OCI-LY1 (cell line): ENCODE measurements around the gene ALDH1L1.

ENCODE experiments used
- H2AFZ ChIP-seq: fragments of 200-600 bp; sonication (generic), shearing (Covaris generic); 2 replicates; pipeline ENCODE4 v1.6.0; 2014; ENCODE audit warnings: antibody characterized with exemption, mild to moderate bottlenecking, low read length
- H3F3A ChIP-seq: fragments of 200-600 bp; sonication (generic), shearing (Covaris generic); 2 replicates; pipeline ENCODE4 v1.6.0; 2014; ENCODE audit warnings: mild to moderate bottlenecking, antibody characterized with exemption, low read length, moderate library complexity; ENCODE audit not compliant: insufficient read depth
- H3K27ac ChIP-seq: fragments of 200-600 bp; sonication (generic); 2 replicates; pipeline ENCODE4 v1.5.1; 2014; ENCODE audit warnings: low read length, mixed run types, mild to moderate bottlenecking, low read depth; ENCODE audit not compliant: poor library complexity, severe bottlenecking
- H3K27me3 ChIP-seq: fragments of 200-600 bp; sonication (generic); 2 replicates; pipeline ENCODE4 v1.6.0; 2014; ENCODE audit warnings: antibody characterized with exemption, mild to moderate bottlenecking, low read length, moderate library complexity; ENCODE audit not compliant: insufficient read depth
- H3K36me3 ChIP-seq: fragments of 200-600 bp; sonication (generic); 2 replicates; pipeline ENCODE4 v1.6.1; 2014; ENCODE audit warnings: mild to moderate bottlenecking, antibody characterized with exemption, low read length, moderate library complexity, mixed read lengths; ENCODE audit not compliant: insufficient read depth
- H3K4me1 ChIP-seq: fragments of 200-600 bp; sonication (generic); 2 replicates; pipeline ENCODE4 v1.5.1; 2014; ENCODE audit warnings: mild to moderate bottlenecking, low read length, moderate library complexity; ENCODE audit not compliant: insufficient read depth, severe bottlenecking
- H3K4me2 ChIP-seq: fragments of 200-600 bp; sonication (generic), shearing (Covaris generic); 2 replicates; pipeline ENCODE4 v1.6.1; 2014; ENCODE audit warnings: low read length
- H3K4me3 ChIP-seq: fragments of 200-600 bp; sonication (generic); 2 replicates; pipeline ENCODE4 v1.5.1; 2014; ENCODE audit warnings: low read length, low read depth, mild to moderate bottlenecking, mixed read lengths; ENCODE audit not compliant: poor library complexity, severe bottlenecking
- H3K79me2 ChIP-seq: fragments of 200-600 bp; shearing (Covaris generic); 2 replicates; pipeline ENCODE4 v1.6.1; 2016; ENCODE audit warnings: mixed run types, low read length, mixed read lengths; ENCODE audit not compliant: insufficient read depth
- H3K9ac ChIP-seq: fragments of 200-600 bp; sonication (generic), shearing (Covaris generic); 2 replicates; pipeline ENCODE4 v1.6.1; 2014; ENCODE audit warnings: mild to moderate bottlenecking, low read length, mixed read lengths
- H3K9me2 ChIP-seq: fragments of 200-600 bp; sonication (generic), shearing (Covaris generic); 2 replicates; pipeline ENCODE4 v1.6.1; 2014; ENCODE audit warnings: low read depth, mild to moderate bottlenecking, low read length, mixed read lengths
- H3K9me3 ChIP-seq: fragments of 200-600 bp; shearing (Covaris generic); 2 replicates; pipeline ENCODE4 v1.6.1; 2014; ENCODE audit warnings: low read length, mixed read lengths
- H4K20me1 ChIP-seq: fragments of 200-600 bp; sonication (generic), shearing (Covaris generic); 2 replicates; pipeline ENCODE4 v1.6.0; 2016; ENCODE audit warnings: mild to moderate bottlenecking, low read length; ENCODE audit not compliant: insufficient read depth
- EZH2 ChIP-seq: fragments of 200-600 bp; sonication (generic), shearing (Covaris generic); IDR thresholded peaks from 2 replicates; pipeline ENCODE4 v1.8.0; 2017; ENCODE audit warnings: borderline replicate concordance, mixed run types, mild to moderate bottlenecking, antibody characterized with exemption, low read length, moderate library complexity, mixed read lengths
- TF ChIP-seq, protein P1 (sequence below): fragments of 200-600 bp; sonication (generic), shearing (Covaris generic); IDR thresholded peaks from 2 replicates; pipeline ENCODE4 v1.5.1; 2017; ENCODE audit warnings: mild to moderate bottlenecking, antibody characterized with exemption, low read length, moderate library complexity, mixed read lengths

Gene ALDH1L1

DNA sequence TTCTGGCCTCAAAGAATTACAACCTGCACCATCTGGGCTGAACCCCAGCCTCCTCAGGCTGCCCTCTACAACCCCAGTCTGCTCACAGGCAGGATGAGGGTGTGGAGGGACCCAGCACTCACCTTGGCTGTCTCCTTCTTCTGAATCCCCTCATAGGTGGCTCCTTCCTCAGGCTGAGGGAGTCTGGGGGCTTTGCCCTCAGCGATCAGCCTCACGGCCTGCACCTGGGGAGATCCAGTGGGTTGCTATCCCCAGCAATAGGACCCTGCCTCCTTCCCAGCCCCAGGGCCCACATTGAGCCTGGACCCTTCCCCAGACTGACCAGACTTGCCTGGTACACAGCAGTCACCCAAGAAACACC, 25.1 kb downstream of the ALDH1L1 start:
- H3K4me3 ChIP-seq, result no peak overlapping the region
- H3K4me2 ChIP-seq, result no peak overlapping the region
- H3K27ac ChIP-seq, result no peak overlapping the region
- no peak overlapping the region for H3K9ac ChIP-seq
- H3K27me3 ChIP-seq, result no peaks in the 10 kb centered on the region; the same call in 1 of the 2 replicates
- TF ChIP-seq, protein P1, sequence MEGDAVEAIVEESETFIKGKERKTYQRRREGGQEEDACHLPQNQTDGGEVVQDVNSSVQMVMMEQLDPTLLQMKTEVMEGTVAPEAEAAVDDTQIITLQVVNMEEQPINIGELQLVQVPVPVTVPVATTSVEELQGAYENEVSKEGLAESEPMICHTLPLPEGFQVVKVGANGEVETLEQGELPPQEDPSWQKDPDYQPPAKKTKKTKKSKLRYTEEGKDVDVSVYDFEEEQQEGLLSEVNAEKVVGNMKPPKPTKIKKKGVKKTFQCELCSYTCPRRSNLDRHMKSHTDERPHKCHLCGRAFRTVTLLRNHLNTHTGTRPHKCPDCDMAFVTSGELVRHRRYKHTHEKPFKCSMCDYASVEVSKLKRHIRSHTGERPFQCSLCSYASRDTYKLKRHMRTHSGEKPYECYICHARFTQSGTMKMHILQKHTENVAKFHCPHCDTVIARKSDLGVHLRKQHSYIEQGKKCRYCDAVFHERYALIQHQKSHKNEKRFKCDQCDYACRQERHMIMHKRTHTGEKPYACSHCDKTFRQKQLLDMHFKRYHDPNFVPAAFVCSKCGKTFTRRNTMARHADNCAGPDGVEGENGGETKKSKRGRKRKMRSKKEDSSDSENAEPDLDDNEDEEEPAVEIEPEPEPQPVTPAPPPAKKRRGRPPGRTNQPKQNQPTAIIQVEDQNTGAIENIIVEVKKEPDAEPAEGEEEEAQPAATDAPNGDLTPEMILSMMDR, result no peak
- TF ChIP-seq EZH2, result no peak
- peaks cover 5% of the 10 kb centered on the region for H3K4me1 ChIP-seq
- no peaks in the 10 kb centered on the region for H3F3A ChIP-seq
- no peaks in the 10 kb centered on the region for H3K9me2 ChIP-seq
- H3K9me3 ChIP-seq, result 0 out of 2 replicates have a peak, but pooled peaks cover 4% of the 10 kb centered on the region
- no peaks in the 10 kb centered on the region for H3K79me2 ChIP-seq
- H3K36me3 ChIP-seq, result no peaks in the 10 kb centered on the region
- no peak overlapping the region for H2AFZ ChIP-seq
- no peaks in the 10 kb centered on the region for H4K20me1 ChIP-seq

DNA sequence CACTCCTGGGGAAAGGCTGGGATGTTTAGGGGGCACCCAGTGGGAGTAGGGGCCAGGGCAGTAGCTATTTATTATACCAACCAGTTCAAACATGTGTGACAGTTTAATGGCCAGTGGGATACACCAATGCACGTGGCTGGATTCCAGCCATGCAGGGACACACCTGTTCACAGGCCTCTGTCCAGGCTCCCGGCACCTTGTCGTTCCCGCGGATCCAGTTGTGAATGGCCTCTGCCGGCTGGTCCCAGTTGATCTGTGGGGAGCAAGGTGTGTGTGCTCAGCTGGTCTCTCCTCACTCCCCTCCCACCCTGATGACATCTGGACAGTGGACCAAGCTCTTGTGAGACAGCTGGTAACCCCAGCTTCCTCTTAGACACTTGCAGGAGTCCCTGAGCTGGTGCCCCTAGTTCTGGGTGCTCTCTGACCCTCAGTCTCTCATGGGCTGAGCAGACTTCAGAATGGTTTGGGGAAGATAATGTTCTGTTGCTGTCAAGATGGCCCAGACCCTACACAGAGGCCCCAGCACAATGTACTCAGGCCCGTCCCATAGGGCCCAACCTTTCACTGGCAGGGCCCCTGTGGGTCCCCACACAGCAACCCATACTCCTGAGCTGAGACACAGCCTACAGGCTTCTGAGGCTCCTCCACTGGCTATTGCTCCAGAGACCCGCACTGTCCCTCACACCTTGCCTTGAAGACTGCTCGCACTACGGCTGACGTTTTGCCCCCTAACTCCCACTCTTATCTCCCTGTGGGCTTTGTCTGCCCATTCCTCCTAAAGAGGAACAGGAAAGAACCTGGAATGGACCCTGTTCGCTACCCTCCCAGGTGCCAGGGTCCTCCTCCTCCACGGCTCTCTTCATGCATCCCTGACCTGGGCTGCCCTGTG, 25.8 kb downstream of the ALDH1L1 start:
- 0 out of 2 replicates have a peak, but pooled peaks cover 4% of the 10 kb centered on the region for H3K9me3 ChIP-seq
- H3K36me3 ChIP-seq, result no peaks in the 10 kb centered on the region
- no peak overlapping the region for H3K9ac ChIP-seq
- no peak overlapping the region for H3K27ac ChIP-seq
- H3K4me1 ChIP-seq, result peaks cover 5% of the 10 kb centered on the region
- no peaks in the 10 kb centered on the region for H3K79me2 ChIP-seq
- H3K4me3 ChIP-seq, result no peak overlapping the region
- TF ChIP-seq, protein P1, result no peak
- no peak for TF ChIP-seq EZH2
- no peaks in the 10 kb centered on the region; the same call in 1 of the 2 replicates for H3K27me3 ChIP-seq
- no peaks in the 10 kb centered on the region for H4K20me1 ChIP-seq
- H3K9me2 ChIP-seq, result no peaks in the 10 kb centered on the region
- H2AFZ ChIP-seq, result no peak overlapping the region
- H3F3A ChIP-seq, result no peaks in the 10 kb centered on the region
- no peak overlapping the region for H3K4me2 ChIP-seq

DNA sequence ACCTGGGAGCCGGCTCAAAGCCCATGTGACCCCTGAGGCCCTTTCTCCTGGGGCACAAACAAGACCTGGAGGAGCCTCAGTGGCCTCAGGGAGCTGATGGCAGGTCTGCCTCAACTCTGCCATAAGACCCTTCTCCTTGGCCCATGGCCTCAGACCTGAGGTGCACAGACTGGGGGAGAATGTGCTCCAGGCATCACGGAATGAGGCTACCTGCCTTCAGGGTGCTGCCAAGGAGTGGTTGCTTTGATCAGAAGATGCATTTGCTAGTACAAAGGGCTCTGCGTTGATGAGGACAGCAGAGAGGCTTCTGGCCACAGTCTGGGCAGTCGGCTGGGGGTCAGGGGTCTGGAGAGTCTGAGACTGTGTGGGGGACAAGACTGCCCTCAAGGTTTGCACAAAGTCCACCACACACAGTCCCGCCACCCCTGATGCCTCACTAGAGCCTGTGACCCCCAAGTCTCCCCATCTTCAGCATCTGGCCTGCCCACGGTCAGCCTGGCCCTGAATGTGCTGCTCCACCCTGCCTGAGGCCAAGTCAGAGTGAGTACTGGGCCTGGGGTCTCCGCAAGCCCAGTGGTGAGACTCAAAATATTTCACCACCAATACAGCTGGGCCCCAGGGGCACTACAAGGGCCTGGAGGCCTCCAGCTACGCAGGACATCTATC, 26.6 kb downstream of the ALDH1L1 start:
- no peak for TF ChIP-seq EZH2
- TF ChIP-seq, protein P1, result no peak
- Histone ChIP-seq H3K4me2 (no peak overlapping the region), H3K4me1 (peaks cover 5% of the 10 kb centered on the region), H3K9me2 (no peaks in the 10 kb centered on the region), H3K4me3 (no peak overlapping the region), H2AFZ (no peak overlapping the region), H3K9ac (no peak overlapping the region), H3K27me3 (no peaks in the 10 kb centered on the region; the same call in 1 of the 2 replicates), H3F3A (no peaks in the 10 kb centered on the region), H4K20me1 (no peaks in the 10 kb centered on the region), H3K9me3 (0 out of 2 replicates have a peak, but pooled peaks cover 4% of the 10 kb centered on the region), H3K27ac (no peak overlapping the region), H3K79me2 (no peaks in the 10 kb centered on the region), H3K36me3 (no peaks in the 10 kb centered on the region)
